ENCODE results near the gene NUP188. TPM values are rescaled to one million over a fixed set of nuclear protein-coding genes. Genes with fewer than 3 reads are reported as not detected.

Gene NUP188
- total RNA-seq, 1 experiment from 2014 or later: 52.0 TPM

- intact Hi-C loops (cut with micrococcal nuclease): no loop called here
- no TSS peak for BruUV-seq (replicated peaks)
Observed at GRCh38 chr9:129007766-129008468, 60.4 kb downstream of the NUP188 start.

GRCh38 chr9:129008469-129008965 lies 61.0 kb downstream of the NUP188 start:
- ChIA-PET POLR2A (ENCODE audit: unreplicated experiment) (no interaction called here), CTCF (no interaction called here)
- Histone ChIP-seq H3K79me2 (ENCODE audit: low read length) (no peaks in the 10 kb centered on the region), H3K9ac (ENCODE audit: low read length) (no peak overlapping the region), H4K20me1 (ENCODE audit: low read length) (no peaks in the 10 kb centered on the region), H3K4me2 (ENCODE audit: low read length) (no peak overlapping the region), H3K27ac (ENCODE audit: low read length) (no peak overlapping the region), H3K9me3 (ENCODE audit: low read length) (no peaks in the 10 kb centered on the region), H3K4me3 (ENCODE audit: low read length) (no peak overlapping the region), H3K9me2 (replicated peaks; ENCODE audit: low read length) (no peaks in the 10 kb centered on the region), H3K36me3 (ENCODE audit: low read depth, low read length) (peaks cover 12% of the 10 kb centered on the region; the same call in 1 of the 2 replicates), H2AFZ (ENCODE audit: low read length) (no peak overlapping the region), H3K27me3 (ENCODE audit: low read length) (no peaks in the 10 kb centered on the region), H3K4me1 (ENCODE audit: insufficient read depth, low read length) (no peaks in the 10 kb centered on the region), H3F3A (ENCODE audit: low read length, unreplicated experiment) (no peaks in the 10 kb centered on the region)
- intact Hi-C loops (cut with micrococcal nuclease): no loop called here
- no TSS peak for BruUV-seq (replicated peaks)
- ATAC-seq: no peak
- DNase-seq: no peak
- no peak for TF ChIP-seq CTCF (conservative IDR thresholded peaks at IDR 0.05; ENCODE audit: low read depth, low read length)
- no peak for TF ChIP-seq EZH2 (IDR thresholded peaks at IDR 0.05; ENCODE audit: low read length, unreplicated experiment)
- no peak for TF ChIP-seq EZH2phosphoT487 (IDR thresholded peaks at IDR 0.05; ENCODE audit: borderline replicate concordance, low read length)

More at GRCh38 chr9:129007766-129008468, 60.4 kb downstream of the NUP188 start:
- Histone ChIP-seq H3F3A (ENCODE audit: low read length, unreplicated experiment) (no peaks in the 10 kb centered on the region), H2AFZ (ENCODE audit: low read length) (no peak overlapping the region), H3K9me3 (ENCODE audit: low read length) (no peaks in the 10 kb centered on the region), H3K9ac (ENCODE audit: low read length) (no peak overlapping the region), H3K36me3 (ENCODE audit: low read depth, low read length) (peaks cover 12% of the 10 kb centered on the region; the same call in 1 of the 2 replicates), H3K79me2 (ENCODE audit: low read length) (no peaks in the 10 kb centered on the region), H3K27me3 (ENCODE audit: low read length) (no peaks in the 10 kb centered on the region), H4K20me1 (ENCODE audit: low read length) (no peaks in the 10 kb centered on the region), H3K27ac (ENCODE audit: low read length) (no peak overlapping the region), H3K9me2 (replicated peaks; ENCODE audit: low read length) (no peaks in the 10 kb centered on the region), H3K4me3 (ENCODE audit: low read length) (no peak overlapping the region), H3K4me1 (ENCODE audit: insufficient read depth, low read length) (no peaks in the 10 kb centered on the region), H3K4me2 (ENCODE audit: low read length) (no peak overlapping the region)
- no peak for TF ChIP-seq CTCF (conservative IDR thresholded peaks at IDR 0.05; ENCODE audit: low read depth, low read length)
- TF ChIP-seq EZH2phosphoT487 (IDR thresholded peaks at IDR 0.05; ENCODE audit: borderline replicate concordance, low read length): no peak
- no peak for TF ChIP-seq EZH2 (IDR thresholded peaks at IDR 0.05; ENCODE audit: low read length, unreplicated experiment)
- ATAC-seq (peak; percentile 35), DNase-seq (peak; percentile 23)
- ChIA-PET POLR2A (ENCODE audit: unreplicated experiment) (no interaction called here), CTCF (no interaction called here)

- ChIA-PET CTCF (no interaction called here), POLR2A (ENCODE audit: unreplicated experiment) (no interaction called here)
- DNase-seq: no peak
- no peaks in the 10 kb centered on the region for H3K9me2 ChIP-seq (replicated peaks; ENCODE audit: low read length)
- no peak overlapping the region for H3K4me3 ChIP-seq (ENCODE audit: low read length)
- H2AFZ ChIP-seq (ENCODE audit: low read length): no peak overlapping the region
- no peaks in the 10 kb centered on the region for H4K20me1 ChIP-seq (ENCODE audit: low read length)
- no peaks in the 10 kb centered on the region for H3F3A ChIP-seq (ENCODE audit: low read length, unreplicated experiment)
- H3K9me3 ChIP-seq (ENCODE audit: low read length): no peaks in the 10 kb centered on the region
- ATAC-seq: no peak
- no peaks in the 10 kb centered on the region for H3K4me1 ChIP-seq (ENCODE audit: insufficient read depth, low read length)
- intact Hi-C loops (cut with micrococcal nuclease): no loop called here
- TF ChIP-seq CTCF (conservative IDR thresholded peaks at IDR 0.05; ENCODE audit: low read depth, low read length) (no peak), EZH2phosphoT487 (IDR thresholded peaks at IDR 0.05; ENCODE audit: borderline replicate concordance, low read length) (no peak), EZH2 (IDR thresholded peaks at IDR 0.05; ENCODE audit: low read length, unreplicated experiment) (no peak)
- no peak overlapping the region for H3K9ac ChIP-seq (ENCODE audit: low read length)
- H3K27me3 ChIP-seq (ENCODE audit: low read length): no peaks in the 10 kb centered on the region
- H3K79me2 ChIP-seq (ENCODE audit: low read length): no peaks in the 10 kb centered on the region
- no peak overlapping the region for H3K4me2 ChIP-seq (ENCODE audit: low read length)
- peaks cover 12% of the 10 kb centered on the region; the same call in 1 of the 2 replicates for H3K36me3 ChIP-seq (ENCODE audit: low read depth, low read length)
- H3K27ac ChIP-seq (ENCODE audit: low read length): no peak overlapping the region
- BruUV-seq (replicated peaks): no TSS peak
Observed at GRCh38 chr9:129008986-129009583, 61.6 kb downstream of the NUP188 start.
